ENCODE data around the gene SIRT3. TPM values are rescaled to one million over a fixed set of nuclear protein-coding genes. Genes with fewer than 3 reads are reported as not detected.
A peak's percentile ranks its signal among the peaks of the same experiment; 100 is the strongest.

The SIRT3 gene
- total and polyA plus RNA-seq, 2 of the 13 experiments (the other 11 are each of a cell fraction or from before 2014, with no cell fraction given), result 15.1 to 18.2 TPM

- H2AFZ ChIP-seq (ENCODE audit: low read length), result no peak overlapping the region
- intact Hi-C loops (cut with micrococcal nuclease; ENCODE audit: unreplicated experiment), result no loop called here
- CTCF ChIA-PET (ENCODE audit: low intra/inter-chr PET ratio, low total read pairs), result no interaction called here
- DNase-seq (ENCODE audit: low spot score) (no peak), FAIRE-seq (no peak), ATAC-seq (no peak)
- WGBS (ENCODE audit: low lambda C conversion rate), result 100% methylated on average over 2 of the region's 7 CpGs
- H3K4me1 ChIP-seq (ENCODE audit: insufficient read depth, low read length), result peaks cover 41% of the 10 kb centered on the region
- in situ Hi-C loops (cut with HindIII; ENCODE audit: extremely low pct_ligation_motif_present, low pct_unique_long_range_greater_than_20kb), result no loop called here
- no peaks in the 10 kb centered on the region for H3K9me3 ChIP-seq (ENCODE audit: low read length)
- H3K9ac ChIP-seq (ENCODE audit: insufficient read depth, low read depth, low read length), result no peak overlapping the region
- no peaks in the 10 kb centered on the region; the same call in 1 of the 2 replicates for H4K20me1 ChIP-seq (ENCODE audit: insufficient read depth, low read length)
- no peak overlapping the region for H3K27ac ChIP-seq (ENCODE audit: extremely low read length, insufficient read depth, low read length)
- no peak overlapping the region for H3K4me2 ChIP-seq (ENCODE audit: low read depth, low read length)
- no peaks in the 10 kb centered on the region for H3K27me3 ChIP-seq (ENCODE audit: control insufficient read depth in 1 of 2, insufficient read depth in 2 of 2, low read length in 2 of 2)
- H3K4me3 ChIP-seq (replicated peaks in 1 of 3; ENCODE audit: insufficient read depth in 1 of 3, low read depth in 2 of 3, low read length in 3 of 3), result no peak overlapping the region
- H3K79me2 ChIP-seq (ENCODE audit: insufficient read depth, low read length), result peaks cover 19% of the 10 kb centered on the region
- POLR2A ChIA-PET, result no interaction called here
- TF ChIP-seq ZBTB42 (CRISPR knock-in tag; IDR thresholded peaks at IDR 0.05), result no peak
- peak in 1 of 2 experiments; percentile 27; a peak in 1 of 4 replicates for TF ChIP-seq POLR2A (IDR thresholded peaks at IDR 0.05; ENCODE audit: insufficient read depth in 1 of 2, low read depth in 2 of 2, low read length in 2 of 2)
- BruUV-seq (replicated peaks), result no TSS peak
- H3K36me3 ChIP-seq (replicated peaks in 1 of 2; ENCODE audit: control insufficient read depth in 1 of 2, insufficient read depth in 2 of 2, low read length in 2 of 2), result peaks cover 36 to 64% of the 10 kb centered on the region in 2 experiments
Observed at GRCh38 chr11:214083-214482, 22.1 kb downstream of the SIRT3 start.

- FAIRE-seq (no peak), ATAC-seq (no peak), DNase-seq (ENCODE audit: low spot score) (no peak)
- Histone ChIP-seq H3K36me3 (replicated peaks in 1 of 2; ENCODE audit: control insufficient read depth in 1 of 2, insufficient read depth in 2 of 2, low read length in 2 of 2) (peaks cover 36 to 60% of the 10 kb centered on the region in 2 experiments), H3K4me3 (replicated peaks in 1 of 3; ENCODE audit: insufficient read depth in 1 of 3, low read depth in 2 of 3, low read length in 3 of 3) (no peak overlapping the region), H3K9me3 (ENCODE audit: low read length) (no peaks in the 10 kb centered on the region), H4K20me1 (ENCODE audit: insufficient read depth, low read length) (no peaks in the 10 kb centered on the region; the same call in 1 of the 2 replicates), H3K27ac (ENCODE audit: extremely low read length, insufficient read depth, low read length) (no peak overlapping the region), H3K27me3 (ENCODE audit: control insufficient read depth in 1 of 2, insufficient read depth in 2 of 2, low read length in 2 of 2) (no peaks in the 10 kb centered on the region; a peak in 1 of 5 replicates), H3K9ac (ENCODE audit: insufficient read depth, low read depth, low read length) (no peak overlapping the region), H3K4me1 (ENCODE audit: insufficient read depth, low read length) (peaks cover 42% of the 10 kb centered on the region), H2AFZ (ENCODE audit: low read length) (no peak overlapping the region), H3K79me2 (ENCODE audit: insufficient read depth, low read length) (peaks cover 25% of the 10 kb centered on the region), H3K4me2 (ENCODE audit: low read depth, low read length) (no peak overlapping the region)
- in situ Hi-C loops (cut with HindIII; ENCODE audit: extremely low pct_ligation_motif_present, low pct_unique_long_range_greater_than_20kb) (no loop called here), intact Hi-C loops (cut with micrococcal nuclease; ENCODE audit: unreplicated experiment) (no loop called here)
- WGBS (ENCODE audit: low lambda C conversion rate), result 92% methylated on average over 4 of the region's 4 CpGs
- CTCF ChIA-PET (ENCODE audit: low intra/inter-chr PET ratio, low total read pairs), result no interaction called here
- POLR2A ChIA-PET, result no interaction called here
- no TSS peak for BruUV-seq (replicated peaks)
- TF ChIP-seq ZNF260 (CRISPR knock-in tag; IDR thresholded peaks at IDR 0.05; ENCODE audit: borderline replicate concordance, low read depth) (no peak), TCF7 (IDR thresholded peaks at IDR 0.05; ENCODE audit: low read depth) (no peak), KDM1A (CRISPR knock-in tag; IDR thresholded peaks at IDR 0.05) (no peak), ZNF17 (CRISPR knock-in tag; IDR thresholded peaks at IDR 0.05) (no peak), BCLAF1 (IDR thresholded peaks at IDR 0.05) (no peak), ZNF616 (CRISPR knock-in tag; IDR thresholded peaks at IDR 0.05; ENCODE audit: low read depth) (no peak), PRMT3 (CRISPR knock-in tag; IDR thresholded peaks at IDR 0.05; ENCODE audit: borderline replicate concordance, low read depth) (no peak), SRF (IDR thresholded peaks at IDR 0.05; ENCODE audit: low read depth, low read length) (no peak), ZMYM4 (CRISPR knock-in tag; IDR thresholded peaks at IDR 0.05) (no peak), HNRNPUL1 (IDR thresholded peaks at IDR 0.05; ENCODE audit: low read depth, low read length) (no peak), MTA1 (CRISPR knock-in tag; IDR thresholded peaks at IDR 0.05; ENCODE audit: borderline replicate concordance) (no peak), ZNF430 (CRISPR knock-in tag; IDR thresholded peaks at IDR 0.05) (no peak), NFKBIZ (CRISPR knock-in tag; IDR thresholded peaks at IDR 0.05) (no peak), ZGPAT (CRISPR knock-in tag; IDR thresholded peaks at IDR 0.05) (no peak), ZNF75D (CRISPR knock-in tag; IDR thresholded peaks at IDR 0.05; ENCODE audit: borderline replicate concordance) (no peak)
Observed at GRCh38 chr11:213111-213510, 23.0 kb downstream of the SIRT3 start.
